ENCODE data around the gene HSD17B2. TPM values are rescaled to one million over a fixed set of nuclear protein-coding genes. Genes with fewer than 3 reads are reported as not detected.

Gene HSD17B2
- total RNA-seq, 2 donors from 2014 or later, result 44.6 to 69.2 TPM

DNA sequence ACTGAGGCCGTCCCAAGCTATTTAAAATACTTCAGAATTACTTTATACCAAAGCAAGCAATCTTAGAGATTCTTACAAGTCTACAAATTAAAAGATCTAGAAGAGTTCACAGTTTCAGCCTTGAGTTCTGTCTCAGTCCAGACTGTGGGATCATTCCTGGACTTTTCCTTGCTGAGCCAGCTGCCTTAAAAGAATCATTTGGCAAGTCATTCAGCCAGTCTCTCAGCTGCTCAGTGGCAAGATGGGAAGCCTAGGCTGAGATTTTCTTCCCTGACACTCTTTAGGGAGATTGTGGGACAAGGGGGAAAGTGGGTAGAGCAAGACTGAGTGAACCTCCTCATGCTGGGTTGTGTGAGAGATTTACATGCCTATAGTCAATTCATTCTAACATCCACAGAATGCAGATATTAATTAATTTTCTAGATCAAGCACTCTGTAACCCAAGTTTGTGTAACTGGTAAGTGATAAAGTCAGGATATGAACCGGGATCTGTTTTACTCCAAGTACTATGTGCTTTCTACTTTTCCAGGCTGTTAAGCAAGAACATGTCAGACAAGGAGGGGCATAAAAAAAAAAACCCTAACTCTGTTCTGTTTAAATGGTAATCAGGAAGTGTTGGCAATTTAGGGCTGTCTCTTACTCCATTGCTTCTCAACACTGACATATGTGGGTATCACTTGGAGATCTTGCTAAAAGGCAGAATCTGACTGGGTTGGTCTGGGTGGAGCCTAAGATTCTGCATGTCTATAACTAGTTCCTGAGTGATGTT lies 50.1 kb downstream of the HSD17B2 start:
- no peak for DNase-seq
- Histone ChIP-seq H3K27me3 (no peaks in the 10 kb centered on the region), H3K9ac (ENCODE audit: low read depth in 2 of 2, low read length in 2 of 2) (peak overlapping the region in 1 of 2 donors; percentile 38), H3K4me1 (no peaks in the 10 kb centered on the region), H3K4me3 (no peak overlapping the region), H3K9me3 (no peaks in the 10 kb centered on the region), H3K27ac (no peak overlapping the region), H3K36me3 (no peaks in the 10 kb centered on the region)
- TF ChIP-seq, protein P1, sequence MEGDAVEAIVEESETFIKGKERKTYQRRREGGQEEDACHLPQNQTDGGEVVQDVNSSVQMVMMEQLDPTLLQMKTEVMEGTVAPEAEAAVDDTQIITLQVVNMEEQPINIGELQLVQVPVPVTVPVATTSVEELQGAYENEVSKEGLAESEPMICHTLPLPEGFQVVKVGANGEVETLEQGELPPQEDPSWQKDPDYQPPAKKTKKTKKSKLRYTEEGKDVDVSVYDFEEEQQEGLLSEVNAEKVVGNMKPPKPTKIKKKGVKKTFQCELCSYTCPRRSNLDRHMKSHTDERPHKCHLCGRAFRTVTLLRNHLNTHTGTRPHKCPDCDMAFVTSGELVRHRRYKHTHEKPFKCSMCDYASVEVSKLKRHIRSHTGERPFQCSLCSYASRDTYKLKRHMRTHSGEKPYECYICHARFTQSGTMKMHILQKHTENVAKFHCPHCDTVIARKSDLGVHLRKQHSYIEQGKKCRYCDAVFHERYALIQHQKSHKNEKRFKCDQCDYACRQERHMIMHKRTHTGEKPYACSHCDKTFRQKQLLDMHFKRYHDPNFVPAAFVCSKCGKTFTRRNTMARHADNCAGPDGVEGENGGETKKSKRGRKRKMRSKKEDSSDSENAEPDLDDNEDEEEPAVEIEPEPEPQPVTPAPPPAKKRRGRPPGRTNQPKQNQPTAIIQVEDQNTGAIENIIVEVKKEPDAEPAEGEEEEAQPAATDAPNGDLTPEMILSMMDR (IDR thresholded peaks at IDR 0.05), result no peak
- intact Hi-C loops (cut with DNase I), result no loop called here

DNA sequence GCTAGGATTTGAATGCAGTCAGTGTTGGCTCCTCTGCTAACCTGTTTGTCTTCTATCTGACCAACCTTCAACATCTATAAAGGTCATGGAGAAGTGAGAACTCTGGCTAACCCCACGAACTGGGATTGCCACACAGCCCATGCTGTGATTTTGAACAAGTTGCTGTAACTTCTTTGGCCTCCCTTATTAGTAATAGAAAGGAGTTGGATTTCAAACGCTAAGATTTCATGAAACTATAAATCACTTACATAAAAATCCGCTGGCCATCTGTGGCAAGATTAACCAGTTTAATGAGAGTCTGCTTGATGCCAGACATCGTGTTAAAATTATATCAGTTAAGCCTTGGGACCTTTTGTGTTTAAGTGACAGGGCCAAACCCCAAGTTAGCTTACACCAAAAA lies 53.4 kb downstream of the HSD17B2 start:
- H3K4me1 ChIP-seq, result no peaks in the 10 kb centered on the region
- H3K36me3 ChIP-seq, result no peaks in the 10 kb centered on the region
- intact Hi-C loops (cut with DNase I), result no loop called here
- no peak for DNase-seq
- TF ChIP-seq, protein P1 (IDR thresholded peaks at IDR 0.05), result no peak
- no peaks in the 10 kb centered on the region for H3K9me3 ChIP-seq
- H3K4me3 ChIP-seq, result no peak overlapping the region
- H3K27me3 ChIP-seq, result no peaks in the 10 kb centered on the region
- H3K9ac ChIP-seq (ENCODE audit: low read depth in 2 of 2, low read length in 2 of 2), result no peak overlapping the region
- H3K27ac ChIP-seq, result no peak overlapping the region

DNA sequence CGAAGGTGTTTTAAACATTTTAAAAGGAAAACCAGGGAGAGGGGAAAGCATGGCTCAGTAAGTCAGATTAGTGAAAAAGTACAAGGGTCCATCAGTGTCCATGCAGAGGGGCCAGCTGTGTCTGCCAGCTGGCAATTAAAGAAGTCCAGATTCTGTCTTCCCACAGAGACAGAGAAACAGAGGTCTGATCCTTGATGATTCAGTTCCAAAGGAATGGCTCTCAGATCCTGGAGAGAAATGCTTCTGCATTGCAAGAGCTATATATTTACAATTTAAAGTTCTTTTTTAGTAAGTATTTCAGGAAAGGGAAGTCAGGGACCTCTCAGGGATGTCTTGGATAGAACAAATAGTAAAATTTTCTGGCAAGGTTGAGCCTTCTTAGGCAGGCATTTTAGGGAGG lies 56.2 kb downstream of the HSD17B2 start:
- Histone ChIP-seq H3K9ac (ENCODE audit: low read depth in 2 of 2, low read length in 2 of 2) (no peak overlapping the region), H3K4me3 (no peak overlapping the region), H3K27ac (no peak overlapping the region), H3K4me1 (no peaks in the 10 kb centered on the region), H3K9me3 (no peaks in the 10 kb centered on the region), H3K27me3 (no peaks in the 10 kb centered on the region), H3K36me3 (no peaks in the 10 kb centered on the region)
- intact Hi-C loops (cut with DNase I), result no loop called here
- TF ChIP-seq, protein P1 (IDR thresholded peaks at IDR 0.05), result no peak
- no peak for DNase-seq

DNA sequence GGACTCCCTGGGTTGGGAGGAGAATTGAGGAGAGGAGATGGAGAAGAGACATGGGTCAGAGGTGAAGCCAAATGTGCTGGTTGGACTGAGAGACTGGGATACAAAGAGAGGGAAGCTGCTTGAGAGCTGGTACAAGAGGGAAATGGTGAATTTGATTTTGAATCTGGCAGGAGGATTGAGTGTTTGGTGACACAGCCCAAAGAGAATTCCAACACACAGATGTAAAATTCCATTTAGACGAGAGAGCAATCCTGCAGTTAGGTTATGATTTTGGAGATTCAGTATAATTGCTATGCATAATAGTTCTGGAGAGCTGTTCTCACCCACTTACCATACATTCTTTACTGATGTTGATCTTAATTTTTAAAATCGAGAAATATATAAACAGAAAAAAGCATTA lies 57.7 kb downstream of the HSD17B2 start:
- H3K9me3 ChIP-seq, result no peaks in the 10 kb centered on the region
- H3K4me1 ChIP-seq, result no peaks in the 10 kb centered on the region
- H3K36me3 ChIP-seq, result no peaks in the 10 kb centered on the region
- no peak overlapping the region for H3K4me3 ChIP-seq
- TF ChIP-seq, protein P1 (IDR thresholded peaks at IDR 0.05), result no peak
- DNase-seq, result no peak
- H3K27me3 ChIP-seq, result no peaks in the 10 kb centered on the region
- no peak overlapping the region for H3K9ac ChIP-seq (ENCODE audit: low read depth in 2 of 2, low read length in 2 of 2)
- no peak overlapping the region for H3K27ac ChIP-seq
- intact Hi-C loops (cut with DNase I), result no loop called here

DNA sequence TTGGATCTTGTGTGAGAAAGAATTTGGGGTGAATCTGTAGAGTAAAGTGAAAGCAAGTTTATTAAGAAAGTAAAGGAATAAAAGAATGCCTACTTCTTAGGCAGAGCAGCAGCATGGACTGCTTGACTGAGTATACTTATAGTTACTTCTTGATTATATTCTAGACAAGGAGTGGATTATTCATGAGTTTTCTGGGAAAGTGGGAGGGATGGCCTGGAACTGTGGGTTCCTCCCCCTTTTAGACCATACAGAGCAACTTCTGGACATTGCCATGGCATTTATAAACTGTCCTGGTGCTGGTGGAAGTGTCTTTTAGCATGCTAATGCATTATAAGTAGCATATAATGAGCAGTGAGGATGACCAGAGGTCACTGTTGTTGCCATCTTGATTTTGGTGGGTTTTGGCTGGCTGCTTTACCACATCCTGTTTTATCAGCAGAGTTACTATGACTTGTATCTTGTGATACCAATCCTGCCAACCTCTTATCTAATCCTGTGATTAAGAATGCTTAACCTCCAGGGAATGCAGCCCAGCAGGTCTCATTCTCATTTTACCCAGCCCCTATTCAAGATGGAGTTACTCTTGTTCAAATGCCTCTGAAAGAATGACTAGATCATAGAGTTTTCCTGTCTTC lies 58.7 kb downstream of the HSD17B2 start:
- no peak for DNase-seq
- TF ChIP-seq, protein P1 (IDR thresholded peaks at IDR 0.05), result no peak
- intact Hi-C loops (cut with DNase I), result no loop called here
- no peaks in the 10 kb centered on the region for H3K4me1 ChIP-seq
- no peaks in the 10 kb centered on the region for H3K9me3 ChIP-seq
- H3K9ac ChIP-seq (ENCODE audit: low read depth in 2 of 2, low read length in 2 of 2), result no peak overlapping the region
- no peak overlapping the region for H3K27ac ChIP-seq
- no peaks in the 10 kb centered on the region for H3K27me3 ChIP-seq
- H3K4me3 ChIP-seq, result no peak overlapping the region
- H3K36me3 ChIP-seq, result no peaks in the 10 kb centered on the region
